GM12892 (cell line): ENCODE data around the gene WNT3.

Source experiments
- POLR2A ChIP-seq: IDR thresholded peaks from 2 replicates; pipeline ENCODE4 v1.6.1; 2011; ENCODE audit warnings: low read depth, low read length, control low read depth
- POLR2AphosphoS5 ChIP-seq: IDR thresholded peaks from 2 replicates; pipeline ENCODE4 v1.6.1; 2011; ENCODE audit warnings: low read depth, low read length, control low read depth
- TAF1 ChIP-seq: IDR thresholded peaks from 2 replicates; pipeline ENCODE4 v1.6.1; 2011; ENCODE audit warnings: low read depth, mild to moderate bottlenecking, control low read depth, low read length, borderline replicate concordance

GRCh38 chr17:46773676-46774075 is 44.8 kb downstream of the WNT3 start:
- no peak for TF ChIP-seq POLR2A
- TF ChIP-seq TAF1, result no peak
- no peak for TF ChIP-seq POLR2AphosphoS5
